Common myeloid progenitor, CD34-positive (primary cell): ENCODE results near the gene PRDM15.
A peak's percentile ranks its signal among the peaks of the same experiment; 100 is the strongest.

Experiments
- CTCF ChIA-PET: fragments of 350-600 bp; sonication (Branson Sonifier 250); formaldehyde crosslinking; loops from one replicate; lab custom pipeline; 2021; ENCODE audit warnings: antibody characterized with exemption; lab: Charles Lee
- POLR2A ChIA-PET: fragments of 350-600 bp; sonication (Branson Sonifier 250); formaldehyde crosslinking; loops from one replicate; lab custom pipeline; 2021; ENCODE audit warnings: antibody characterized with exemption; lab: Charles Lee
- DNase-seq, 3 donors: peaks; one replicate each; pipeline versions ENCODE4 v3.0.0 to v3.0.0-alpha.2; 2013
- H3K27ac ChIP-seq, 2 experiments: 1 replicate in 1 of 2; 2 replicates in 1 of 2; pipeline ENCODE4 v1.7.0; 2013; ENCODE audit warnings: inconsistent platforms in 2 of 2, low read length in 2 of 2, mild to moderate bottlenecking in 2 of 2, low read depth in 1 of 2, moderate library complexity in 1 of 2; ENCODE audit not compliant: severe bottlenecking in 2 of 2, insufficient read depth in 1 of 2, poor library complexity in 1 of 2
- H3K27me3 ChIP-seq, 5 experiments: replicated peaks in 2 of 5; 1 replicate in 3 of 5; 2 replicates in 2 of 5; pipeline versions ENCODE4 v1.6.1 to v1.7.0; 2013; ENCODE audit warnings: low read length in 4 of 5, mild to moderate bottlenecking in 2 of 5, moderate library complexity in 2 of 5, inconsistent platforms in 1 of 5; ENCODE audit not compliant: insufficient read depth in 5 of 5, control insufficient read depth in 4 of 5
- H3K36me3 ChIP-seq, 4 experiments: 1 replicate in 2 of 4; 2 replicates in 2 of 4; pipeline versions ENCODE4 v1.6.1 to v1.7.0; 2013; ENCODE audit warnings: low read length in 3 of 4, control low read depth in 1 of 4, mild to moderate bottlenecking in 1 of 4; ENCODE audit not compliant: control insufficient read depth in 4 of 4, insufficient read depth in 4 of 4
- H3K4me1 ChIP-seq, 4 experiments: 1 replicate in 3 of 4; 2 replicates in 1 of 4; pipeline versions ENCODE4 v1.6.1 to v1.7.1; 2013; ENCODE audit warnings: low read length in 3 of 4, mild to moderate bottlenecking in 3 of 4, control low read depth in 1 of 4, inconsistent platforms in 1 of 4, moderate library complexity in 1 of 4; ENCODE audit not compliant: control insufficient read depth in 4 of 4, insufficient read depth in 4 of 4; ENCODE audit errors: control extremely low read depth in 1 of 4
- H3K4me3 ChIP-seq, 7 experiments: 1 replicate in 4 of 7; 2 replicates in 3 of 7; pipeline versions ENCODE4 v1.5.1 to v1.7.0; 2013; ENCODE audit warnings: mild to moderate bottlenecking in 7 of 7, low read length in 6 of 7, moderate library complexity in 6 of 7, inconsistent platforms in 2 of 7, low read depth in 2 of 7, control low read depth in 1 of 7; ENCODE audit not compliant: insufficient read depth in 4 of 7, control insufficient read depth in 1 of 7; ENCODE audit errors: extremely low read depth in 1 of 7
- H3K9me3 ChIP-seq, 5 experiments: 1 replicate in 4 of 5; 2 replicates in 1 of 5; pipeline versions ENCODE4 v1.6.1 to v1.7.1; 2013; ENCODE audit warnings: low read length in 4 of 5, mild to moderate bottlenecking in 2 of 5, inconsistent platforms in 1 of 5, low read depth in 1 of 5, moderate library complexity in 1 of 5; ENCODE audit not compliant: control insufficient read depth in 4 of 5, insufficient read depth in 2 of 5; ENCODE audit errors: control extremely low read depth in 1 of 5
- WGBS: methylation state at CpG from one replicate; pipeline ENCODE4 v1.1.5; 2013; ENCODE audit not compliant: insufficient coverage; 5-methylcytosine and 5-hydroxymethylcytosine counted together

Gene PRDM15

GRCh38 chr21:41901782-41902181 is 22.6 kb upstream of the PRDM15 start:
- H3K4me1 ChIP-seq: peaks cover 0 to 23% (median 10%) of the 10 kb centered on the region in 4 experiments
- no peak overlapping the region for H3K27ac ChIP-seq
- H3K27me3 ChIP-seq: no peaks in the 10 kb centered on the region
- no peak for DNase-seq
- no peak overlapping the region for H3K4me3 ChIP-seq
- ChIA-PET CTCF (interaction anchor here (0.8 to 1.9 kb wide), 3 partner anchors 9 to 66 kb away, joined by 3 to 5 read pairs (median 3); no protein-coding TSS in a partner anchor), POLR2A (no interaction called here)
- H3K9me3 ChIP-seq: no peaks in the 10 kb centered on the region
- H3K36me3 ChIP-seq: peaks cover 24 to 77% (median 53%) of the 10 kb centered on the region in 4 experiments
- 100% methylated on average over 2 of the region's 3 CpGs for WGBS

- ChIA-PET POLR2A (no interaction called here), CTCF (interaction anchor here (1.9 kb wide), 1 partner anchor 9 kb away, joined by 5 read pairs; no protein-coding TSS in a partner anchor)
- H3K36me3 ChIP-seq: peaks cover 23 to 77% (median 49%) of the 10 kb centered on the region in 4 experiments
Measured at GRCh38 chr21:41901099-41901498, 22.0 kb upstream of the PRDM15 start.

GRCh38 chr21:41900401-41900800 is 21.3 kb upstream of the PRDM15 start:
- Histone ChIP-seq H3K27me3 (no peaks in the 10 kb centered on the region), H3K4me1 (peaks cover 2 to 33% (median 22%) of the 10 kb centered on the region in 4 experiments), H3K9me3 (no peaks in the 10 kb centered on the region), H3K36me3 (peaks cover 19 to 76% (median 43%) of the 10 kb centered on the region in 4 experiments), H3K27ac (no peak overlapping the region), H3K4me3 (no peak overlapping the region)
- 92% methylated on average over 5 of the region's 6 CpGs for WGBS
- ChIA-PET CTCF (interaction anchor here (1.0 to 2.3 kb wide), 3 partner anchors 10 to 20 kb away, joined by 3 to 6 read pairs (median 4); no protein-coding TSS in a partner anchor), POLR2A (no interaction called here)
- DNase-seq: no peak

More at GRCh38 chr21:41901099-41901498, 22.0 kb upstream of the PRDM15 start:
- Histone ChIP-seq H3K9me3 (no peaks in the 10 kb centered on the region), H3K4me3 (no peak overlapping the region), H3K27ac (no peak overlapping the region), H3K27me3 (no peaks in the 10 kb centered on the region), H3K4me1 (peaks cover 0 to 26% (median 15%) of the 10 kb centered on the region in 4 experiments)
- 96% methylated on average over 5 of the region's 12 CpGs for WGBS
- no peak for DNase-seq

- 73% methylated on average over 12 of the region's 25 CpGs for WGBS
- H3K27me3 ChIP-seq: no peaks in the 10 kb centered on the region
- peak in 2 of 3 donors; percentile 31 to 63 for DNase-seq
- H3K4me1 ChIP-seq: peaks cover 10 to 41% (median 30%) of the 10 kb centered on the region in 4 experiments
- H3K36me3 ChIP-seq: peaks cover 16 to 78% (median 39%) of the 10 kb centered on the region in 4 experiments
- POLR2A ChIA-PET: no interaction called here
- H3K9me3 ChIP-seq: no peaks in the 10 kb centered on the region
- no peak overlapping the region for H3K27ac ChIP-seq
- CTCF ChIA-PET: interaction anchor here (1.0 to 2.3 kb wide), 4 partner anchors 10 to 27 kb away, joined by 3 to 6 read pairs (median 4); no protein-coding TSS in a partner anchor
- no peak overlapping the region for H3K4me3 ChIP-seq
Measured at GRCh38 chr21:41899426-41900202, 20.5 kb upstream of the PRDM15 start.

- H3K4me1 ChIP-seq: peaks cover 12 to 47% (median 36%) of the 10 kb centered on the region in 4 experiments
- 98% methylated on average over 8 of the region's 17 CpGs for WGBS
- CTCF ChIA-PET: interaction anchor here (1.5 to 2.3 kb wide), 3 partner anchors 11 to 28 kb away, joined by 3 to 6 read pairs (median 4); no protein-coding TSS in a partner anchor
Measured at GRCh38 chr21:41898998-41899397, 19.9 kb upstream of the PRDM15 start.

GRCh38 chr21:41897700-41898099 is 18.6 kb upstream of the PRDM15 start:
- ChIA-PET POLR2A (interaction anchor here (0.6 kb wide), 2 partner anchors 10 to 35 kb away, joined by 3 read pairs; no protein-coding TSS in a partner anchor), CTCF (interaction anchor here (1.1 kb wide), 1 partner anchor 12 kb away, joined by 4 read pairs; no protein-coding TSS in a partner anchor)
- H3K36me3 ChIP-seq: peaks cover 9 to 70% (median 28%) of the 10 kb centered on the region in 4 experiments

More at GRCh38 chr21:41898998-41899397, 19.9 kb upstream of the PRDM15 start:
- no peak for DNase-seq
- Histone ChIP-seq H3K36me3 (peaks cover 14 to 79% (median 36%) of the 10 kb centered on the region in 4 experiments), H3K27ac (no peak overlapping the region), H3K9me3 (no peaks in the 10 kb centered on the region), H3K27me3 (no peaks in the 10 kb centered on the region), H3K4me3 (no peak overlapping the region)
- POLR2A ChIA-PET: no interaction called here

More at GRCh38 chr21:41897700-41898099, 18.6 kb upstream of the PRDM15 start:
- DNase-seq: no peak
- peaks cover 12 to 50% (median 37%) of the 10 kb centered on the region in 4 experiments for H3K4me1 ChIP-seq
- H3K9me3 ChIP-seq: no peaks in the 10 kb centered on the region
- no peak overlapping the region for H3K4me3 ChIP-seq
- H3K27ac ChIP-seq: no peak overlapping the region
- no peaks in the 10 kb centered on the region for H3K27me3 ChIP-seq
- WGBS: 95% methylated on average over 6 of the region's 8 CpGs
